HepG2 (cell line): ENCODE measurements around the gene SLC16A14. TPM values are rescaled to one million over a fixed set of nuclear protein-coding genes. Genes with fewer than 3 reads are reported as not detected.
A peak's percentile ranks its signal among the peaks of the same experiment; 100 is the strongest.

ENCODE experiments used
- ATAC-seq: fragments of 200-7000 bp; cut with Tn5 transposase; 3 replicates; pipeline ENCODE4 v1.9.1; 2020; ENCODE audit warnings: mild to moderate bottlenecking, moderate library complexity
- BruUV-seq: library from RNA; stranded (reverse); fragments of 400-500 nt; replicated peaks from 2 replicates; lab custom pipeline; 2021; lab: Mats Ljungman, UMichigan
- CTCF ChIA-PET: fragments of 300-600 bp; formaldehyde crosslinking; extraction: SDS; loops from one replicate; lab custom pipeline; 2021; ENCODE audit warnings: low total read pairs, inconsistent platforms, low intra/inter-chr PET ratio; lab: Yijun Ruan, JAX
- POLR2A ChIA-PET: fragments of 350-600 bp; sonication (Branson Sonifier 250); formaldehyde crosslinking; loops from one replicate; lab custom pipeline; 2020; ENCODE audit warnings: antibody characterized with exemption, inconsistent platforms; lab: Yijun Ruan, JAX
- DNase-seq: peaks from one replicate; pipeline ENCODE4 v3.0.0-alpha.2; 2015; ENCODE audit warnings: low spot score
- FAIRE-seq: peaks from 3 replicates; lab custom pipeline; 2011; peaks lifted over from hg19 to GRCh38; lab: Jason Lieb, UNC
- H2AFZ ChIP-seq: one replicate; pipeline ENCODE4 v1.6.1; 2011; ENCODE audit warnings: low read length, inconsistent platforms
- H3K27ac ChIP-seq: fragments of 300-600 bp; 3 replicates; pipeline ENCODE4 v1.8.0; 2011; ENCODE audit warnings: mixed run types, mild to moderate bottlenecking, mixed read lengths, low read length, inconsistent platforms; ENCODE audit not compliant: insufficient read depth; ENCODE audit errors: extremely low read length
- H3K27me3 ChIP-seq, 2 experiments: fragments of 200-600 bp in 1 of 2; 2 replicates in 1 of 2; 3 replicates in 1 of 2; pipeline versions ENCODE4 v1.6.0 to v1.8.0; 2011; ENCODE audit warnings: low read length in 2 of 2, mild to moderate bottlenecking in 2 of 2, moderate library complexity in 2 of 2, inconsistent platforms in 1 of 2; ENCODE audit not compliant: insufficient read depth in 2 of 2, control insufficient read depth in 1 of 2
- H3K36me3 ChIP-seq, 2 experiments: fragments of 200-600 bp in 1 of 2; replicated peaks in 1 of 2; 2 replicates in 1 of 2; 3 replicates in 1 of 2; pipeline versions ENCODE4 v1.5.1 to v1.8.0; 2011; ENCODE audit warnings: low read length in 2 of 2, inconsistent platforms in 1 of 2; ENCODE audit not compliant: insufficient read depth in 2 of 2, control insufficient read depth in 1 of 2
- H3K4me1 ChIP-seq: 2 replicates; pipeline ENCODE4 v1.5.1; 2012; ENCODE audit warnings: low read length, inconsistent platforms; ENCODE audit not compliant: insufficient read depth
- H3K4me2 ChIP-seq: 2 replicates; pipeline ENCODE4 v1.6.0; 2011; ENCODE audit warnings: low read depth, low read length, inconsistent platforms
- H3K4me3 ChIP-seq, 3 experiments: fragments of 200-600 bp in 1 of 3; sonication (generic), shearing (Covaris generic) in 1 of 3; replicated peaks in 1 of 3; 2 replicates each; pipeline ENCODE4 v1.5.1; 2011 to 2016; ENCODE audit warnings: low read length in 3 of 3, inconsistent platforms in 2 of 3, low read depth in 2 of 3, mild to moderate bottlenecking in 2 of 3, control low read depth in 1 of 3, mixed read lengths in 1 of 3; ENCODE audit not compliant: insufficient read depth in 1 of 3
- H3K79me2 ChIP-seq: one replicate; pipeline ENCODE4 v1.6.1; 2011; ENCODE audit warnings: low read length, inconsistent platforms; ENCODE audit not compliant: insufficient read depth
- H3K9ac ChIP-seq: 2 replicates; pipeline ENCODE4 v1.6.0; 2011; ENCODE audit warnings: mild to moderate bottlenecking, low read depth, low read length, inconsistent platforms; ENCODE audit not compliant: insufficient read depth
- H3K9me3 ChIP-seq: 2 replicates; pipeline ENCODE4 v1.5.1; 2012; ENCODE audit warnings: mild to moderate bottlenecking, low read length
- H4K20me1 ChIP-seq: 2 replicates; pipeline ENCODE4 v1.6.0; 2011; ENCODE audit warnings: inconsistent platforms, mild to moderate bottlenecking, low read length, moderate library complexity; ENCODE audit not compliant: insufficient read depth
- ATF7 ChIP-seq, 2 experiments: fragments of 450-650 bp in 1 of 2; sonication (generic) in 1 of 2; formaldehyde crosslinking in 1 of 2; IDR thresholded peaks; 2 replicates each; pipeline versions ENCODE4 v1.4.0 to v1.6.1; 2016 to 2020; ENCODE audit warnings: antibody characterized with exemption in 1 of 2, mild to moderate bottlenecking in 1 of 2, missing genetic modification reagents in 1 of 2
- CEBPG ChIP-seq: IDR thresholded peaks from 2 replicates; pipeline ENCODE4 v1.6.1; 2016
- FOXA3 ChIP-seq: IDR thresholded peaks from 2 replicates; pipeline ENCODE4 v1.6.1; 2016; ENCODE audit warnings: missing genetic modification reagents, missing compliant biosample characterization
- MZF1 ChIP-seq: sonication (generic); formaldehyde crosslinking; IDR thresholded peaks from 2 replicates; pipeline ENCODE4 v1.8.1; 2023; ENCODE audit warnings: mild to moderate bottlenecking, missing genetic modification reagents, borderline replicate concordance
- NCOA5 ChIP-seq: sonication (generic); formaldehyde crosslinking; IDR thresholded peaks from 2 replicates; pipeline ENCODE4 v1.4.0; 2020; ENCODE audit warnings: missing genetic modification reagents
- RARA ChIP-seq: IDR thresholded peaks from 2 replicates; pipeline ENCODE4 v1.6.1; 2016; ENCODE audit warnings: missing genetic modification reagents, missing compliant biosample characterization
- SAFB2 ChIP-seq: sonication (generic); formaldehyde crosslinking; IDR thresholded peaks from 2 replicates; pipeline ENCODE4 v1.5.1; 2020; ENCODE audit warnings: missing genetic modification reagents, low read depth, mild to moderate bottlenecking, borderline replicate concordance
- SAP130 ChIP-seq: IDR thresholded peaks from 2 replicates; pipeline ENCODE4 v1.6.1; 2016; ENCODE audit warnings: low read depth
- ZNF572 ChIP-seq: sonication (generic); formaldehyde crosslinking; IDR thresholded peaks from 2 replicates; pipeline ENCODE4 v1.5.1; 2020; ENCODE audit warnings: mild to moderate bottlenecking, missing genetic modification reagents
- ZNF672 ChIP-seq: sonication (generic); formaldehyde crosslinking; IDR thresholded peaks from 2 replicates; pipeline ENCODE4 v1.8.1; 2022; ENCODE audit warnings: missing genetic modification reagents
- WGBS: methylation state at CpG from one replicate; pipeline ENCODE4 v1.1.6; 2017; ENCODE audit warnings: low lambda C conversion rate; 5-methylcytosine and 5-hydroxymethylcytosine counted together
- in situ Hi-C: cut with HindIII; loops from 2 replicates; pipeline ENCODE4 v1.10.0; 2017; ENCODE audit warnings: low pct_unique_long_range_greater_than_20kb; ENCODE audit not compliant: extremely low pct_ligation_motif_present
- intact Hi-C: fragments of 100-400 bp; cut with micrococcal nuclease; formaldehyde crosslinking; loops from one replicate; pipeline ENCODE4 v1.10.0; 2022; ENCODE audit not compliant: unreplicated experiment
- polyA plus RNA-seq, 8 experiments: library from polyadenylated mRNA; depleted of rRNA in 3 of 8; stranded (reverse) in 7 of 8; unstranded in 1 of 8; fragments of >200 nt; fragmentation: Illumina TruSeq in 4 of 8; extraction: Trizol in 4 of 8; gene quantifications; 2 replicates each; pipeline versions ENCODE4 v1.2.1 to v1.2.3, GENCODE V29; 2011 to 2016; ENCODE audit warnings: low read depth in 4 of 8, missing spikeins in 1 of 8, mixed read lengths in 1 of 8; ENCODE audit not compliant: insufficient read depth in 1 of 8
- total RNA-seq, 5 experiments: library from RNA; depleted of rRNA; stranded (reverse); fragments of >200 nt; fragmentation: Illumina TruSeq; extraction: Trizol; gene quantifications; 2 replicates each; pipeline ENCODE4 v1.2.3, GENCODE V29; 2016; ENCODE audit warnings: low read depth in 1 of 5
- TF ChIP-seq, protein P1 (sequence below): sonication (generic); formaldehyde crosslinking; IDR thresholded peaks from 2 replicates; pipeline ENCODE4 v1.4.0; 2020; ENCODE audit warnings: mild to moderate bottlenecking, low read depth, missing genetic modification reagents
- TF ChIP-seq, protein P2 (sequence below): sonication (generic); formaldehyde crosslinking; IDR thresholded peaks from 2 replicates; pipeline ENCODE4 v1.4.0; 2020; ENCODE audit warnings: missing genetic modification reagents, mild to moderate bottlenecking, borderline replicate concordance

SLC16A14 gene
- total and polyA plus RNA-seq, 2 of the 13 experiments (the other 11 are each of a cell fraction or from before 2014, with no cell fraction given), result 0.05 TPM; not detected in 1

DNA sequence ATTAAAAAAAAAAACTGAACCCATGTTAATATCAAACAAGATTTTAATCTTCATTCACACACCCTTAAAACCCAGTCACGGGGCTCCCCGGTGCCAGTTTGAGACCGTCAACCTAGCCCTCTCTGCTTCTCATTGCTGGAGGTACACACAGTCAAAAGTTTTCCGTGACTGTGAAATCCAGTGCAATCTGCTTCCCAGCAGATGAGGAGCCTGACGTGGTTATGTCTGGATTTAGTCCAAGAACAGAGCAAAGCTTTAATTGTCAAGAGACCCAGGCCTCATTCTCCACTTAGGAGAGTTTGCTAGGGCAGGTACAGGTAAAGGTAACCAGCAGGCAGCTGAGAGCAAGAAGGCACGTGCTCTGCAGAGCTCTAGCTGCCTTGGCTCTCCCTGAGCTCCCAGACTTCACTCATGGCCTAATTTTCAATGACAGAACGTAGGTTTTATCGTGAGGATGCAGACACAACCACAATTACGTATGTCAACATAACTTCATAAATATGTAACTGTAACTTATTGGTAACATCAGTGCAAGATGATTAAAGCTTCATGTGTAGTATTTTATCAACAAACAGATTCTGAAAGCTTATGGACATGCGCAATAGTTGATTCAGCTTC is 56.3 kb downstream of the SLC16A14 start (continued):
- no peak for TF ChIP-seq SAFB2 (CRISPR knock-in tag)

DNA sequence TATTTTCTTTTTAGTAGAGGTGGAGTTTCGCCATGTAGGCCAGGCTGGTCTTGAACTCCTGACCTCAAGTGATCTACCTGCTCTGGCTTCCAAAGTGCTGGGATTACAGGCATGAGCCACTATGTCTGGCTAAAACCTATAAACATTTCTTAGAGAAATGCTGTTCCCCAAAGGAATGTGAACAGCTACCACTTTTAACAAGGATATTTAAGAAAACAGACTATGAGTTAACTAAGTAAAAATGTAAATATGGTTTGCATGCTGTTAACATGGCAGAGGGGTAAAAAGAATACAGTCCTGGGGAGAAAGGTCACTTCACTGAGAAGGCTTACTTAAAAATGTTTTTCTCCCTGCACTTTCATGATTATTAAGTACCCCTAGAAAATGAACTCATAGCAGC is 57.1 kb downstream of the SLC16A14 start:
- POLR2A ChIA-PET, result no interaction called here
- BruUV-seq, result no TSS peak
- Histone ChIP-seq H3K27ac (no peak overlapping the region), H3K4me1 (peaks cover 18% of the 10 kb centered on the region), H2AFZ (no peak overlapping the region), H3K79me2 (no peaks in the 10 kb centered on the region), H3K9me3 (peaks cover 9% of the 10 kb centered on the region), H3K36me3 (no peaks in the 10 kb centered on the region), H3K4me2 (no peak overlapping the region), H3K9ac (no peak overlapping the region), H3K4me3 (no peak overlapping the region), H4K20me1 (no peaks in the 10 kb centered on the region; the same call in 1 of the 2 replicates), H3K27me3 (no peaks in the 10 kb centered on the region)
- no peak for TF ChIP-seq ATF7 (IDR thresholded peaks at IDR 0.05)
- no peak for TF ChIP-seq ATF7 (CRISPR knock-in tag; IDR thresholded peaks at IDR 0.05)
- 0 out of 2 replicates have a peak, but pooled peaks have one; percentile 10 for TF ChIP-seq FOXA3 (CRISPR knock-in tag)
- 0 out of 2 replicates have a peak, but pooled peaks have one; percentile 6 for TF ChIP-seq RARA (CRISPR knock-in tag)
- TF ChIP-seq CEBPG (CRISPR knock-in tag), result no peak
- no peak for TF ChIP-seq ZNF572 (CRISPR knock-in tag)
- DNase-seq (no peak), ATAC-seq (no peak), FAIRE-seq (no peak)
- WGBS, result 93% methylated on average over 1 of the region's 1 CpG
- intact Hi-C loops, result no loop called here
- in situ Hi-C loops, result loop anchor here (25.0 kb wide), 1 partner anchor 801 kb away; no protein-coding TSS in a partner anchor
- CTCF ChIA-PET, result no interaction called here

DNA sequence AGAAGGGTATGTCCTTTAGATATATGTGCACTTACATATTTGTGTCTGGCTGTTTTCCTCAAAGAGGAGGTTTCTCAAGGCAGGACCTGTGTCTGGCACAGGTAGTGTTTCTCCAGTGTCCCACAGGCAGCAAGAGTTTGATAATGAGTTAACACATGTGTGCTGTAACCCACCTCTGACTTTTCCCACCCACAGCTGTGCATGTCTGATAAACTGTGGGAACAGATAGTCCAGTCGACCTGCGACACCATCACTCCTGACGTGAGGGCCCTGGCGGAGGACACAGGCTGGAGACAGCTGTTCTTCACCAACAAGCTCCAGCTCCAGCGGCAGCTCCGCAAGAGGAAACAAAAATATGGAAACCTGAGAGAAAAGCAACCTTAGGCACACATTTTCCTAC is 58.2 kb downstream of the SLC16A14 start:
- Histone ChIP-seq H3K9ac (no peak overlapping the region), H2AFZ (no peak overlapping the region), H4K20me1 (no peaks in the 10 kb centered on the region; the same call in 1 of the 2 replicates), H3K79me2 (no peaks in the 10 kb centered on the region), H3K4me1 (peaks cover 13% of the 10 kb centered on the region), H3K27me3 (no peaks in the 10 kb centered on the region), H3K9me3 (0 out of 2 replicates have a peak, but pooled peaks cover under 1% of the 10 kb centered on the region), H3K4me3 (no peak overlapping the region), H3K27ac (no peak overlapping the region), H3K36me3 (no peaks in the 10 kb centered on the region), H3K4me2 (no peak overlapping the region)
- 96% methylated on average over 6 of the region's 6 CpGs for WGBS
- ATAC-seq, result no peak
- FAIRE-seq, result no peak
- intact Hi-C loops, result no loop called here
- in situ Hi-C loops, result loop anchor here (25.0 kb wide), 1 partner anchor 802 kb away; no protein-coding TSS in a partner anchor
- CTCF ChIA-PET, result no interaction called here
- POLR2A ChIA-PET, result no interaction called here
- no TSS peak for BruUV-seq
- no peak for DNase-seq
- TF ChIP-seq SAP130 (CRISPR knock-in tag), result no peak
- TF ChIP-seq, protein P1, sequence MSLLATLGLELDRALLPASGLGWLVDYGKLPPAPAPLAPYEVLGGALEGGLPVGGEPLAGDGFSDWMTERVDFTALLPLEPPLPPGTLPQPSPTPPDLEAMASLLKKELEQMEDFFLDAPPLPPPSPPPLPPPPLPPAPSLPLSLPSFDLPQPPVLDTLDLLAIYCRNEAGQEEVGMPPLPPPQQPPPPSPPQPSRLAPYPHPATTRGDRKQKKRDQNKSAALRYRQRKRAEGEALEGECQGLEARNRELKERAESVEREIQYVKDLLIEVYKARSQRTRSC (CRISPR knock-in tag), result no peak
- no peak for TF ChIP-seq ZNF672 (CRISPR knock-in tag)
- no peak for TF ChIP-seq NCOA5
- no peak for TF ChIP-seq MZF1 (CRISPR knock-in tag)
- TF ChIP-seq, protein P2, sequence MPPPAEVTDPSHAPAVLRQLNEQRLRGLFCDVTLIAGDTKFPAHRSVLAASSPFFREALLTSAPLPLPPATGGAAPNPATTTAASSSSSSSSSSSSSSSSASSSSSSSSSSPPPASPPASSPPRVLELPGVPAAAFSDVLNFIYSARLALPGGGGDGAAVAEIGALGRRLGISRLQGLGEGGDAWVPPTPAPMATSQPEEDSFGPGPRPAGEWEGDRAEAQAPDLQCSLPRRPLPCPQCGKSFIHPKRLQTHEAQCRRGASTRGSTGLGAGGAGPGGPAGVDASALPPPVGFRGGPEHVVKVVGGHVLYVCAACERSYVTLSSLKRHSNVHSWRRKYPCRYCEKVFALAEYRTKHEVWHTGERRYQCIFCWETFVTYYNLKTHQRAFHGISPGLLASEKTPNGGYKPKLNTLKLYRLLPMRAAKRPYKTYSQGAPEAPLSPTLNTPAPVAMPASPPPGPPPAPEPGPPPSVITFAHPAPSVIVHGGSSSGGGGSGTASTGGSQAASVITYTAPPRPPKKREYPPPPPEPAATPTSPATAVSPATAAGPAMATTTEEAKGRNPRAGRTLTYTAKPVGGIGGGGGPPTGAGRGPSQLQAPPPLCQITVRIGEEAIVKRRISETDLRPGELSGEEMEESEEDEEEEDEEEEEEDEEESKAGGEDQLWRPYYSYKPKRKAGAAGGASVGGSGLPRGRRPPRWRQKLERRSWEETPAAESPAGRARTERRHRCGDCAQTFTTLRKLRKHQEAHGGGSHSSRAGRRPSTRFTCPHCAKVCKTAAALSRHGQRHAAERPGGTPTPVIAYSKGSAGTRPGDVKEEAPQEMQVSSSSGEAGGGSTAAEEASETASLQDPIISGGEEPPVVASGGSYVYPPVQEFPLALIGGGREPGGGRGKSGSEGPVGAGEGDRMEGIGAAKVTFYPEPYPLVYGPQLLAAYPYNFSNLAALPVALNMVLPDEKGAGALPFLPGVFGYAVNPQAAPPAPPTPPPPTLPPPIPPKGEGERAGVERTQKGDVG (CRISPR knock-in tag), result no peak
